ENCODE results near the gene PTGES3. TPM values are rescaled to one million over a fixed set of nuclear protein-coding genes. Genes with fewer than 3 reads are reported as not detected.

Gene PTGES3
- total and polyA plus RNA-seq, 2 experiments from 2014 or later: 82.2 to 210 TPM

DNA sequence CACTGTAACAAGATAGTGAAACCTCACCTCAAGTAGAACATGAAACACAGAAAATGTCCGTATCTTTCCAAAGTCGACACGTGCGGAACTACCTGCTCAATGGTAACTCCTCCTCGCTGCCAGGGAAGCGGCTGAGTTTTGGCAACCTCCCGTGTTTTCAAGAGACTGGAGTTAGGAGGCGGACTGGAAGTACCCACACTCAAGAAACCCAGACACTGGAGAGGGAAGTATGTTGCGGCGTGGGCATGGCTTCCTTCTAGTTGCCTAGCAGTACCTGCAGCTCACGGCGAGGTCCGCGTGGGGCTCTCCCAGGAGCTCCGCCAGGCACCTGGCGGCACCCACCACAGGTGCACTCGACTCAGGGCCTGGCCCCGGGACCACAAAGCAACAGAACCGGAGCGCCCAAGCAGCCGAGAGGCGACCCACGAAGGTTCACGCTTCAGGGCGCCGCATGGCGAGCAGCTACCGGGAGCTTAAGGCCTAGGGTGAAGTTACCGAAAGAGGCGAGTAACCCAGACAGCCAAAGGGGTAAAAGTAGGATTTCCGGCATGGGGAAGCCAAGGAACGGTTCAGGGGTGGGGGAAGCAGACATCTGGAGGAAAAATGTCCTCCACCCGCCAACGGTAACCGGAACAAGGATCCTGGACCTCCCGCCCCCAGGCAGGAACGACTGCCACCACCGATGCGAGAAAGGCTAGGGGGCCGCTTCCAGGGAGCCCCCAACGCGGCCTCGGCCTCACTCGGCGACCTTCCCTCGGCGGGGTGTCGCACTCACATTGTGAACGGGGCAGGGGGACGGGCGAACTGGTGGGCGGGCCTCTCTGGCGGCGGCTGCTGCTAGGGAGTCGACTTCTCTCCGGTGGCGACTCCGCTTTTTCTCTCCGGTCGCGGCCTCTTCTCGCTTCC, 608 bp downstream of the PTGES3 start:
- Histone ChIP-seq H3K27ac (peak overlapping the region; percentile 96), H3K4me1 (ENCODE audit: low read depth) (peaks cover 16% of the 10 kb centered on the region), H3K36me3 (no peaks in the 10 kb centered on the region), H3K27me3 (no peaks in the 10 kb centered on the region), H3K9me3 (ENCODE audit: low read depth) (no peaks in the 10 kb centered on the region), H3K4me3 (peak overlapping the region; percentile 81)
- TF ChIP-seq, protein P1, sequence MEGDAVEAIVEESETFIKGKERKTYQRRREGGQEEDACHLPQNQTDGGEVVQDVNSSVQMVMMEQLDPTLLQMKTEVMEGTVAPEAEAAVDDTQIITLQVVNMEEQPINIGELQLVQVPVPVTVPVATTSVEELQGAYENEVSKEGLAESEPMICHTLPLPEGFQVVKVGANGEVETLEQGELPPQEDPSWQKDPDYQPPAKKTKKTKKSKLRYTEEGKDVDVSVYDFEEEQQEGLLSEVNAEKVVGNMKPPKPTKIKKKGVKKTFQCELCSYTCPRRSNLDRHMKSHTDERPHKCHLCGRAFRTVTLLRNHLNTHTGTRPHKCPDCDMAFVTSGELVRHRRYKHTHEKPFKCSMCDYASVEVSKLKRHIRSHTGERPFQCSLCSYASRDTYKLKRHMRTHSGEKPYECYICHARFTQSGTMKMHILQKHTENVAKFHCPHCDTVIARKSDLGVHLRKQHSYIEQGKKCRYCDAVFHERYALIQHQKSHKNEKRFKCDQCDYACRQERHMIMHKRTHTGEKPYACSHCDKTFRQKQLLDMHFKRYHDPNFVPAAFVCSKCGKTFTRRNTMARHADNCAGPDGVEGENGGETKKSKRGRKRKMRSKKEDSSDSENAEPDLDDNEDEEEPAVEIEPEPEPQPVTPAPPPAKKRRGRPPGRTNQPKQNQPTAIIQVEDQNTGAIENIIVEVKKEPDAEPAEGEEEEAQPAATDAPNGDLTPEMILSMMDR (IDR thresholded peaks at IDR 0.05; ENCODE audit: low read depth, low read length): no peak
- DNase-seq (ENCODE audit: low read depth in 1 of 2, low spot score in 1 of 2): peak; percentile 42 to 46

DNA sequence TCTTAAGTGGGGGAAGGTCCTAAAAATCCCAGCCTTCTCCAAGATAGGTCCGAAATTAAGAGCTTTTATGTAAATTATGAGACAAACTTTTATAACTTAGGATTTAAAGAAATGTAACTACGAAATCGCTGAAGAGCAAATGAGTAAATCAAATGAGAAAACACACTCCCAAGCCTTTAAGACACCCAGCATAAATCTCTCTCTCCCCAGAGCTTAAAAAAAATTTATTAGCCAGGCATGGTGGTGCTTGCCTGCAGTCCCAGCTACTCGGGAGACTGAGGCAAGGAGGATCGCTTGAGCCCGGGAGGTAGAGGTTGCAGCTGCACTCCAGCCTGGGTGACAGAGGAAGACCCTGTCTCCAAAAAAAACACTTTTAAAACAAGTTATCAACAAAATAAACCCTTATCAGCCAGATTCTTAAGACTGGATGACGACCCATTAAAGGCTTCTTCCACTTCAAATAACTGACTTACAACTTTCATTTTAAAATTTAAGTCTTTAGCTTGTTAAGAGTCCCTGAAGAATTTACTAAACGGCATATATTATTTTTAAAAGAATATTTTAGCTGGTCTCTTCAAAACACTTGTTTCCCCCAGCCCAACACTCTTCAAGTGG, 3.2 kb downstream of the PTGES3 start:
- Histone ChIP-seq H3K36me3 (no peaks in the 10 kb centered on the region), H3K27ac (peak overlapping the region; percentile 10), H3K27me3 (no peaks in the 10 kb centered on the region), H3K4me3 (no peak overlapping the region), H3K9me3 (ENCODE audit: low read depth) (no peaks in the 10 kb centered on the region), H3K4me1 (ENCODE audit: low read depth) (peaks cover 16% of the 10 kb centered on the region)
- DNase-seq (ENCODE audit: low read depth in 1 of 2, low spot score in 1 of 2): no peak
- TF ChIP-seq, protein P1 (IDR thresholded peaks at IDR 0.05; ENCODE audit: low read depth, low read length): no peak

DNA sequence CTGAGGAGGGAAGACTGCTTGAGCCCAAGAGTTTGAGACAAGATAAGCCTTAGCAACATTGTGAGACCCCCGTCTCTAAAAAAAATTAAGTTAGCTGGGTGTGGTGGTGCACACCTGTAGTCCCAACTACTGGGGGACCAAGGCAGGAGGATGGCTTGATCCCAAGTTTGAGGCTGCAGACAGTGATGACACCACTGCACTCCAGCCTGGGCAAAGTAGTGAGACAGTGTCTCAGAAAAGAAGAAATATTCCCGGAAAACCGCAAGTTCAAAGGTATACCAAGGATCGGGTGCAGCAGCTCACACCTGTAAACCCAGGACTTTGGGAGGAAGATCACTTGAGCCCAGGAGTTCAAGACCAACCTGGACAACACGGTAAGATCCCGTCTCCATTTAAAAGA, 5.8 kb downstream of the PTGES3 start:
- Histone ChIP-seq H3K9me3 (ENCODE audit: low read depth) (no peaks in the 10 kb centered on the region), H3K4me1 (ENCODE audit: low read depth) (peaks cover 16% of the 10 kb centered on the region), H3K4me3 (no peak overlapping the region), H3K27me3 (no peaks in the 10 kb centered on the region), H3K36me3 (peaks cover 5% of the 10 kb centered on the region), H3K27ac (no peak overlapping the region)
- TF ChIP-seq, protein P1 (IDR thresholded peaks at IDR 0.05; ENCODE audit: low read depth, low read length): no peak
- no peak for DNase-seq (ENCODE audit: low read depth in 1 of 2, low spot score in 1 of 2)

DNA sequence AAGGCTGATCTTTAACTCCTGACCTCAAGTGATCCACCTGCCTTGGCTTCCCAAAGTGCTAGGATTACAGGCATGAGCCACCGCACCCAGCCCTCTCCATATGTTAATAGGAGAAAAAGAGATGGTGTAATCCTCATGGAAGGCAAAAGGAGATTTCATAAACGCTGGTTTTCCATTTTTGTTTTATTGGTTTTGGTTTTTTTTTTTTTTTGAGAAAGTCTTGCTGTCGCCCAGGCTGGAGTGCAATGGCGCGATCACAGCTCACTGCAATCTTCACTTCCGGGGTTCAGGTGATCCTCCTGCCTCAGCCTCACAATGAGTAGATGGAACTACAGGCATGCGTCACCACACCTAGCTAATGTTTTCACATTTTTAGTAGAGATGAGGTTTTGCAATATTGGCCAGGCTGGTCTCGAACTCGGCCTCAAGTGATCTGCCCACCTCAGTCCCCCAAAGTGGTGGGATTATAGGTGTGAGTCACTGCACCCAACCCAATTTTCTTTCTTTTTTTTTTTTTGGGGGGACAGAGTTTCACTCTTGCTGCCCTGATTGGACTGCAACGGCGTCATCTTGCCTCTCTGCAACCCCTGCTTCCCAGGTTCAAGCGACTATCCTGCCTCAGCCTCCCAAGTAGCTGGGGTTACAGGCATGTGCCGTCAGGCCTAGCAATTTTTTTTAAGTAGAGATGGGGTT, 8.1 kb downstream of the PTGES3 start:
- Histone ChIP-seq H3K27ac (no peak overlapping the region), H3K9me3 (ENCODE audit: low read depth) (no peaks in the 10 kb centered on the region), H3K4me1 (ENCODE audit: low read depth) (peaks cover 9% of the 10 kb centered on the region), H3K36me3 (peaks cover 5% of the 10 kb centered on the region), H3K27me3 (no peaks in the 10 kb centered on the region), H3K4me3 (no peak overlapping the region)
- DNase-seq (ENCODE audit: low read depth in 1 of 2, low spot score in 1 of 2): no peak
- TF ChIP-seq, protein P1 (IDR thresholded peaks at IDR 0.05; ENCODE audit: low read depth, low read length): no peak

DNA sequence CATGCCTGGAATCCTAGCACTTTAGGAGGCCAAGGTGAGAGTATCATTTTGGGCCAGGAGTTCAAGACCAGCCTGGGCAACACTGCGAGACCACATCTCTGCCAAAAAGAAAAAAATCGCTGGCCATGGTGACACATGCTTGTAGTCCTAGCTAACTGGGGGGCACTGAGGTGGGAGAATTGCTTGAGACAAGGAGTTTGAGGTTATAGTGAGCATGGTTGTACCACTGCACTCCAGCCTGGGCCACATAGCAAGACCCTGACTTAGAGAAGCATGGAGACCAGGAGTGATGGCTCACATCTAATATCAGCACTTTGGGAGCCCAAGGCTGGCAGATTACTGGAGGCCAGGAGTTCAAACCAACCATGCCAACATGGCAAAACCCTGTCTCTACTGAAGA, 9.2 kb downstream of the PTGES3 start:
- H3K36me3 ChIP-seq: peaks cover 5% of the 10 kb centered on the region
- no peak overlapping the region for H3K27ac ChIP-seq
- TF ChIP-seq, protein P1 (IDR thresholded peaks at IDR 0.05; ENCODE audit: low read depth, low read length): no peak
- no peaks in the 10 kb centered on the region for H3K9me3 ChIP-seq (ENCODE audit: low read depth)
- no peak overlapping the region for H3K4me3 ChIP-seq
- DNase-seq (ENCODE audit: low read depth in 1 of 2, low spot score in 1 of 2): no peak
- no peaks in the 10 kb centered on the region for H3K4me1 ChIP-seq (ENCODE audit: low read depth)
- H3K27me3 ChIP-seq: no peaks in the 10 kb centered on the region

Measured in cardiac muscle cell (in vitro differentiated cells and primary cell).